ENCODE data around the gene ARL16.

Gene ARL16

GRCh38 chr17:81650951-81651350 is 32.6 kb downstream of the ARL16 start:
- H3K4me3 ChIP-seq (ENCODE audit: low read depth, low read length), result no peak overlapping the region

GRCh38 chr17:81648707-81649085 is 34.9 kb downstream of the ARL16 start:
- H3K36me3 ChIP-seq (replicated peaks), result no peaks in the 10 kb centered on the region
- peaks cover 20% of the 10 kb centered on the region for H3K27me3 ChIP-seq (replicated peaks)

More at GRCh38 chr17:81650951-81651350, 32.6 kb downstream of the ARL16 start:
- no peak for DNase-seq
- Histone ChIP-seq H3K36me3 (replicated peaks) (no peaks in the 10 kb centered on the region), H3K27ac (no peak overlapping the region), H3K27me3 (replicated peaks) (peaks cover 20% of the 10 kb centered on the region)
- in situ Hi-C loops (cut with HindIII; ENCODE audit: low pct_ligation_motif_present, low sequenced_read_pairs), result no loop called here
- TF ChIP-seq CTCF (IDR thresholded peaks at IDR 0.05; ENCODE audit: low read depth, low read length, missing control alignments), result no peak

GRCh38 chr17:81648013-81648706 is 35.4 kb downstream of the ARL16 start:
- no peak overlapping the region for H3K27ac ChIP-seq
- H3K4me3 ChIP-seq (ENCODE audit: low read depth, low read length), result no peak overlapping the region

More at GRCh38 chr17:81648707-81649085, 34.9 kb downstream of the ARL16 start:
- H3K4me3 ChIP-seq (ENCODE audit: low read depth, low read length), result no peak overlapping the region
- in situ Hi-C loops (cut with HindIII; ENCODE audit: low pct_ligation_motif_present, low sequenced_read_pairs), result no loop called here
- no peak for TF ChIP-seq CTCF (IDR thresholded peaks at IDR 0.05; ENCODE audit: low read depth, low read length, missing control alignments)
- H3K27ac ChIP-seq, result no peak overlapping the region
- no peak for DNase-seq

GRCh38 chr17:81647640-81648012 is 36.0 kb downstream of the ARL16 start:
- H3K27me3 ChIP-seq (replicated peaks), result peaks cover 20% of the 10 kb centered on the region
- in situ Hi-C loops (cut with HindIII; ENCODE audit: low pct_ligation_motif_present, low sequenced_read_pairs), result no loop called here

More at GRCh38 chr17:81648013-81648706, 35.4 kb downstream of the ARL16 start:
- in situ Hi-C loops (cut with HindIII; ENCODE audit: low pct_ligation_motif_present, low sequenced_read_pairs), result no loop called here
- TF ChIP-seq CTCF (IDR thresholded peaks at IDR 0.05; ENCODE audit: low read depth, low read length, missing control alignments), result no peak
- no peak for DNase-seq
- peaks cover 20% of the 10 kb centered on the region for H3K27me3 ChIP-seq (replicated peaks)
- H3K36me3 ChIP-seq (replicated peaks), result no peaks in the 10 kb centered on the region

GRCh38 chr17:81646869-81647600 is 36.6 kb downstream of the ARL16 start:
- in situ Hi-C loops (cut with HindIII; ENCODE audit: low pct_ligation_motif_present, low sequenced_read_pairs), result no loop called here
- Histone ChIP-seq H3K4me3 (ENCODE audit: low read depth, low read length) (no peak overlapping the region), H3K27ac (no peak overlapping the region), H3K36me3 (replicated peaks) (no peaks in the 10 kb centered on the region), H3K27me3 (replicated peaks) (peaks cover 20% of the 10 kb centered on the region)
- no peak for TF ChIP-seq CTCF (IDR thresholded peaks at IDR 0.05; ENCODE audit: low read depth, low read length, missing control alignments)
- no peak for DNase-seq

More at GRCh38 chr17:81647640-81648012, 36.0 kb downstream of the ARL16 start:
- H3K36me3 ChIP-seq (replicated peaks), result no peaks in the 10 kb centered on the region
- H3K27ac ChIP-seq, result no peak overlapping the region
- TF ChIP-seq CTCF (IDR thresholded peaks at IDR 0.05; ENCODE audit: low read depth, low read length, missing control alignments), result no peak
- H3K4me3 ChIP-seq (ENCODE audit: low read depth, low read length), result no peak overlapping the region
- no peak for DNase-seq

Measured in brain microvascular endothelial cell (primary cell).